ENCODE measurements around the gene CACNA1C.

- TF ChIP-seq POLR2A (IDR thresholded peaks at IDR 0.05) (no peak), CTCF (IDR thresholded peaks at IDR 0.05) (no peak)
Observed at GRCh38 chr12:2043054-2043453, 9.7 kb upstream of the CACNA1C start.
